Endothelial cell of umbilical vein (primary cell): ENCODE results near the gene SCAP.

Experiments
- CTCF ChIP-seq, 2 donors: IDR thresholded peaks; 1 replicate in 1 of 2; 2 replicates in 1 of 2; pipeline ENCODE4 v1.5.1; 2011; ENCODE audit warnings: low read length in 2 of 2, mild to moderate bottlenecking in 2 of 2, moderate library complexity in 2 of 2, control low read depth in 1 of 2, inconsistent platforms in 1 of 2, low read depth in 1 of 2; ENCODE audit not compliant: insufficient read depth in 1 of 2; ENCODE audit errors: extremely low read depth in 1 of 2
- EZH2 ChIP-seq: IDR thresholded peaks from 2 replicates; pipeline ENCODE4 v1.6.1; 2012; ENCODE audit warnings: borderline replicate concordance, low read depth, mild to moderate bottlenecking, moderate library complexity, low read length, inconsistent platforms; ENCODE audit not compliant: severe bottlenecking
- FOS ChIP-seq: IDR thresholded peaks from 2 replicates; pipeline ENCODE4 v1.6.1; 2011; ENCODE audit warnings: mild to moderate bottlenecking, low read length, moderate library complexity, borderline replicate concordance; ENCODE audit not compliant: insufficient read depth
- POLR2A ChIP-seq: IDR thresholded peaks from 2 replicates; pipeline ENCODE4 v1.6.1; 2012; ENCODE audit warnings: low read depth, mild to moderate bottlenecking, control low read depth, low read length
- POLR2AphosphoS5 ChIP-seq: IDR thresholded peaks from 2 replicates; pipeline ENCODE4 v1.6.1; 2012; ENCODE audit warnings: low read depth, mild to moderate bottlenecking, control low read depth, low read length, moderate library complexity; ENCODE audit not compliant: insufficient read depth
- TF ChIP-seq, protein P1 (sequence below): IDR thresholded peaks from 2 replicates; pipeline ENCODE4 v1.6.1; 2011; ENCODE audit not compliant: insufficient read depth, insufficient read length

DNA sequence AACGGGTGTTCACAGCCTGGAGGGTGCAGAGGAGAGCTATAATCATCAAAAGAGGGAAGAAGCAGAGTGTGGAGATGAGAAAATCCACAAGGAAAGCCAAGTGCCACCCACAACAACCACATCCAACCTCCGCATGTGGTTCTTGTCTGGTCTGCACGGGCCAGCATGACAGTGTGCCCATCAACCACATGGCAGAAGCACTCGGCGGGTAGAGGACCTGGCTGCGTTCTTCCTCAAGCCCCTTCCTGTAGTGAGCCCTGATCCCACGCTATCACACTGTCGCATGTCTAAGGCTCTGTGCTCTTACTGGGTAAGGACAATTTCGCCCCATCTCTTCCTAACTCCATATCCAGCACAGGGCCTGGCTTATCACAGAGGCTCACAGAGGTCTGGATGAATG is 53.0 kb downstream of the SCAP start:
- TF ChIP-seq, protein P1, sequence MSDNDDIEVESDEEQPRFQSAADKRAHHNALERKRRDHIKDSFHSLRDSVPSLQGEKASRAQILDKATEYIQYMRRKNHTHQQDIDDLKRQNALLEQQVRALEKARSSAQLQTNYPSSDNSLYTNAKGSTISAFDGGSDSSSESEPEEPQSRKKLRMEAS: no peak
- TF ChIP-seq CTCF (IDR thresholded peaks at IDR 0.05; ENCODE audit: extremely low read depth in 1 of 2, insufficient read depth in 1 of 2, low read depth in 1 of 2, low read length in 2 of 2) (no peak), EZH2 (no peak), POLR2A (no peak), FOS (no peak), POLR2AphosphoS5 (no peak)
